ENCODE results near the gene PLCXD1. TPM values are rescaled to one million over a fixed set of nuclear protein-coding genes. Genes with fewer than 3 reads are reported as not detected.
"Not testable (repeated sequence)": the region's sequence is repeated elsewhere in the genome, so short reads cannot be mapped to it uniquely, and the experiment has no call there.

The PLCXD1 gene
- total and polyA plus RNA-seq, 9 donors, result 2.6 to 19.4 (median 11.8) TPM

GRCh38 chrX:259692-260355 is 21.4 kb upstream of the PLCXD1 start:
- WGBS, 3 donors, result 67 to 76% (median 73%) methylated on average over 21 of the region's 21 CpGs
- TF ChIP-seq POLR2A (IDR thresholded peaks at IDR 0.05) (no peak), CTCF (IDR thresholded peaks at IDR 0.05) (no peak), EP300 (IDR thresholded peaks at IDR 0.05) (no peak)
- H3K4me1 ChIP-seq (ENCODE audit: insufficient read depth), result peaks cover 3% of the 10 kb centered on the region
- H3K27ac ChIP-seq, result no peak overlapping the region
- no peaks in the 10 kb centered on the region for H3K36me3 ChIP-seq
- no peak overlapping the region for H3K4me3 ChIP-seq
- no peaks in the 10 kb centered on the region for H3K9me3 ChIP-seq
- H3K27me3 ChIP-seq, result no peaks in the 10 kb centered on the region
- no peak for DNase-seq
- intact Hi-C loops (cut with DNase I), result no loop called here

- Histone ChIP-seq H3K36me3 (no peaks in the 10 kb centered on the region), H3K27me3 (no peaks in the 10 kb centered on the region), H3K4me3 (no peak overlapping the region), H3K27ac (no peak overlapping the region), H3K9me3 (no peaks in the 10 kb centered on the region), H3K4me1 (ENCODE audit: insufficient read depth) (peaks cover 3% of the 10 kb centered on the region)
- DNase-seq, result peak in 2 of 5 donors; percentile 15 to 43
- TF ChIP-seq CTCF (IDR thresholded peaks at IDR 0.05), result no peak
- TF ChIP-seq EP300 (IDR thresholded peaks at IDR 0.05), result no peak
- no peak for TF ChIP-seq POLR2A (IDR thresholded peaks at IDR 0.05)
- WGBS, 3 donors, result 7 to 10% (median 10%) methylated on average over 28 to 32 of the region's 32 CpGs
- intact Hi-C loops (cut with DNase I), result no loop called here
Observed at GRCh38 chrX:261167-261918, 19.8 kb upstream of the PLCXD1 start.

GRCh38 chrX:261919-262352 is 19.2 kb upstream of the PLCXD1 start:
- H3K36me3 ChIP-seq, result no peaks in the 10 kb centered on the region
- H3K27me3 ChIP-seq, result no peaks in the 10 kb centered on the region
- H3K4me3 ChIP-seq, result no peak overlapping the region
- peak in 2 of 5 donors; percentile 4 to 20 for DNase-seq
- intact Hi-C loops (cut with DNase I), result no loop called here
- no peak overlapping the region for H3K27ac ChIP-seq
- H3K4me1 ChIP-seq (ENCODE audit: insufficient read depth), result peaks cover 3% of the 10 kb centered on the region
- TF ChIP-seq EP300 (IDR thresholded peaks at IDR 0.05) (no peak), POLR2A (IDR thresholded peaks at IDR 0.05) (no peak), CTCF (IDR thresholded peaks at IDR 0.05) (no peak)
- WGBS, 3 donors, result 36 to 53% (median 45%) methylated on average over 12 of the region's 12 CpGs
- H3K9me3 ChIP-seq, result no peaks in the 10 kb centered on the region

- peak in 2 of 5 donors; percentile 10 to 13 for DNase-seq
- 73 to 77% (median 76%) methylated on average over 13 of the region's 13 CpGs for WGBS, 3 donors
- intact Hi-C loops (cut with DNase I), result no loop called here
Observed at GRCh38 chrX:262381-262909, 18.7 kb upstream of the PLCXD1 start.

GRCh38 chrX:264006-264405 is 17.2 kb upstream of the PLCXD1 start:
- H3K27ac ChIP-seq; H3K9me3 ChIP-seq; H3K27me3 ChIP-seq; H3K36me3 ChIP-seq; H3K4me3 ChIP-seq; intact Hi-C loops (cut with DNase I); H3K4me1 ChIP-seq (ENCODE audit: insufficient read depth): not testable (repeated sequence)
- WGBS, 3 donors, result 69 to 73% (median 69%) methylated on average over 16 of the region's 16 CpGs
- peak in 3 of 5 donors; percentile 5 to 14 (median 8) for DNase-seq

More at GRCh38 chrX:262381-262909, 18.7 kb upstream of the PLCXD1 start:
- Histone ChIP-seq H3K9me3 (no peaks in the 10 kb centered on the region), H3K36me3 (no peaks in the 10 kb centered on the region), H3K4me3 (no peak overlapping the region), H3K27me3 (no peaks in the 10 kb centered on the region), H3K4me1 (ENCODE audit: insufficient read depth) (peaks cover 3% of the 10 kb centered on the region), H3K27ac (no peak overlapping the region)
- no peak for TF ChIP-seq CTCF (IDR thresholded peaks at IDR 0.05)

All from ovary (tissue), 9 donors.